ENCODE results near the gene ERBB3.

DNA sequence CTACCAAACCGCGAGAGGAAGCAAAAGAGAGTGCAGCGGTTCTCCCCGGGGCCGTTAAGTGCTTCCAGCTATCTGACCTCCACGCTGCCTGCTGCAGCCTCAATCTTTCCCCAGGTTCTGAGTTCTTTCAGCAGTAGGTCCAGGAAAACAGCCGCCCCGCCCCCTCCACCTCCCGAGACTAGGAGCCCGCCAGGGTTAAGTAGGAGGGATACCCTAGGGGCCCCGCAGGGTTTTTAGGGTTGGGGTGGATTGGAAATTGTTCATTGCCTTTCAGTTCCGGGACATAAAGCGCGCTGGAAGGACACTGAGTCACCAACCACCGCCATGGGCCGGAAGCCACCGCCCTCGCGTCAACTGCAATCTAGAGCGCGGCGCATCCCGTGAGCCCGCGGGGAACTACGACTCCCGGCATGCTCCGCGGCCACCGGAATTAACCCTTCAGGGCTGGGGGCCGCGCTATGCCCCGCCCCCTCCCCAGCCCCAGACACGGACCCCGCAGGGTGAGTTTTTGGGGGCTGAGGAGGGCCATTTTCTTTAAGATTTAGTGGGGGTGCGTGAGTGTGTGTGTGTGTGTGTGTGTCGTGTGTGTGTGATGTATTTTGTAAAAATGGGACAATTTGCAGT is 72.3 kb downstream of the ERBB3 start, which contains the start of gene MYL6B:
- TF ChIP-seq CTCF (conservative IDR thresholded peaks at IDR 0.05; ENCODE audit: low read depth, low read length) (no peak), POLR2A (IDR thresholded peaks at IDR 0.05; ENCODE audit: low read depth, low read length) (no peak), MAZ (IDR thresholded peaks at IDR 0.05; ENCODE audit: borderline replicate concordance, low read depth, low read length) (peak; percentile 82; the same call in 1 of the 2 replicates)

Data from IMR-90 (cell line).